Transverse colon (tissue), 4 donors: Measurements from ENCODE around the gene BICDL1. TPM values are rescaled to one million over a fixed set of nuclear protein-coding genes. Genes with fewer than 3 reads are reported as not detected.

Experiments used
- DNase-seq: peaks from one replicate; pipeline ENCODE4 v3.0.0-alpha.2; 2019
- H3K27ac ChIP-seq, 4 donors: fragments of 200-600 bp; sonication (generic); 2 replicates each; pipeline ENCODE4 v1.5.1; 2016 to 2018; ENCODE audit warnings: inconsistent platforms in 4 of 4
- H3K27me3 ChIP-seq: fragments of 200-600 bp; sonication (generic); 2 replicates; pipeline ENCODE4 v1.5.1; 2017; ENCODE audit warnings: inconsistent platforms
- H3K36me3 ChIP-seq, 4 donors: fragments of 200-600 bp; sonication (generic); 2 replicates each; pipeline ENCODE4 v1.5.1; 2017 to 2019; ENCODE audit warnings: inconsistent platforms in 4 of 4
- H3K4me1 ChIP-seq, 4 donors: fragments of 200-600 bp; sonication (generic); 2 replicates each; pipeline ENCODE4 v1.5.1; 2017 to 2020; ENCODE audit warnings: inconsistent platforms in 4 of 4
- H3K4me3 ChIP-seq, 4 donors: fragments of 200-600 bp; sonication (generic); 1 replicate in 1 of 4; 2 replicates in 3 of 4; pipeline versions ENCODE4 v1.5.1 to v1.6.1; 2017 to 2019; ENCODE audit warnings: inconsistent platforms in 4 of 4
- H3K9me3 ChIP-seq, 2 donors: fragments of 200-600 bp; sonication (generic); 2 replicates each; pipeline ENCODE4 v1.5.1; 2017 to 2019; ENCODE audit warnings: inconsistent platforms in 2 of 2
- EP300 ChIP-seq: sonication (generic); formaldehyde crosslinking; IDR thresholded peaks from one replicate; pipeline ENCODE4 v1.6.1; 2017; ENCODE audit warnings: antibody characterized with exemption, low read depth
- POLR2A ChIP-seq: fragments of 450-650 bp; IDR thresholded peaks from one replicate; pipeline ENCODE4 v1.6.1; 2016; ENCODE audit warnings: antibody characterized with exemption, mild to moderate bottlenecking, moderate library complexity
- POLR2AphosphoS5 ChIP-seq, 3 donors: sonication (generic); formaldehyde crosslinking; IDR thresholded peaks; one replicate each; pipeline ENCODE4 v1.6.1; 2016; ENCODE audit warnings: antibody characterized with exemption in 3 of 3
- WGBS, 2 donors: methylation state at CpG; one replicate each; pipeline ENCODE4 v1.1.5; 2018; ENCODE audit warnings: low coverage in 1 of 2; 5-methylcytosine and 5-hydroxymethylcytosine counted together
- in situ Hi-C, 4 donors: fragments of 200-750 bp; cut with MboI; loops; one replicate each; pipeline versions ENCODE4 v1.15.0 to v1.15.1; 2017; ENCODE audit warnings: low sequenced_read_pairs in 3 of 4, low pct_ligation_motif_present in 1 of 4, low pct_unique_long_range_greater_than_20kb in 1 of 4
- intact Hi-C: fragments of 100-400 bp; cut with DNase I; formaldehyde crosslinking; loops from one replicate; pipeline ENCODE4 v1.15.1; 2023; ENCODE audit warnings: low total_unique reads
- total RNA-seq, 4 donors: library from RNA; depleted of rRNA; stranded (reverse); fragments of >200 nt; gene quantifications; one replicate each; pipeline ENCODE4 v1.1.0, GENCODE V29; 2016
- TF ChIP-seq, protein P1 (sequence below), 5 experiments: fragments of 200-600 bp in 3 of 5; fragments of 450-650 bp in 2 of 5; sonication (generic) in 3 of 5; IDR thresholded peaks; 1 replicate in 2 of 5; 2 replicates in 3 of 5; pipeline ENCODE4 v1.5.1; 2016 to 2017; ENCODE audit warnings: antibody characterized with exemption in 5 of 5, inconsistent platforms in 3 of 5, mild to moderate bottlenecking in 2 of 5, moderate library complexity in 1 of 5

Gene BICDL1
- total RNA-seq, 4 donors from 2014 or later, result 3.2 to 19.5 (median 6.9) TPM

DNA sequence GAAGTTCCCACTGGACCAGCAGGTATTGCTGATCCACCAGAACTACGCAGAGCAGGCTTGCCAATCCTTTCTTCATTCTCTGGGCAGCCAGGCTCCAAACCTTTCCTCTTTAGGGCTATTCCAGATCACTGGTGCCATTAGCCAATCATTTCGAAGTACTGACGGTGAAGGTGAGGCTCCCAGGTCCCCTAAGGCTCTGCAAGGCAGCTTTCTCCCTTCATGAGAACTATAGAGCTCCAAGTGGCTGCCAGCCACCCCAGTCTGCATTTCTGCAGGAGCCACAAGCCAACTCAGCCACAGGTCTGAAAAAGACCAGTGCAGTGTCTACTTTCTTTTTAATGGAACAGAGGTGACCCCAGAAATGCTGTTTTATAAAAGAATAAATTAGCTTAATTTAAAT, 78.9 kb downstream of the BICDL1 start:
- H3K27ac ChIP-seq, result no peak overlapping the region
- no peaks in the 10 kb centered on the region for H3K36me3 ChIP-seq
- intact Hi-C loops (no loop called here), in situ Hi-C loops (no loop called here)
- DNase-seq, result no peak
- TF ChIP-seq POLR2A, result no peak
- no peak for TF ChIP-seq POLR2AphosphoS5 (IDR thresholded peaks at IDR 0.05)
- TF ChIP-seq, protein P1, sequence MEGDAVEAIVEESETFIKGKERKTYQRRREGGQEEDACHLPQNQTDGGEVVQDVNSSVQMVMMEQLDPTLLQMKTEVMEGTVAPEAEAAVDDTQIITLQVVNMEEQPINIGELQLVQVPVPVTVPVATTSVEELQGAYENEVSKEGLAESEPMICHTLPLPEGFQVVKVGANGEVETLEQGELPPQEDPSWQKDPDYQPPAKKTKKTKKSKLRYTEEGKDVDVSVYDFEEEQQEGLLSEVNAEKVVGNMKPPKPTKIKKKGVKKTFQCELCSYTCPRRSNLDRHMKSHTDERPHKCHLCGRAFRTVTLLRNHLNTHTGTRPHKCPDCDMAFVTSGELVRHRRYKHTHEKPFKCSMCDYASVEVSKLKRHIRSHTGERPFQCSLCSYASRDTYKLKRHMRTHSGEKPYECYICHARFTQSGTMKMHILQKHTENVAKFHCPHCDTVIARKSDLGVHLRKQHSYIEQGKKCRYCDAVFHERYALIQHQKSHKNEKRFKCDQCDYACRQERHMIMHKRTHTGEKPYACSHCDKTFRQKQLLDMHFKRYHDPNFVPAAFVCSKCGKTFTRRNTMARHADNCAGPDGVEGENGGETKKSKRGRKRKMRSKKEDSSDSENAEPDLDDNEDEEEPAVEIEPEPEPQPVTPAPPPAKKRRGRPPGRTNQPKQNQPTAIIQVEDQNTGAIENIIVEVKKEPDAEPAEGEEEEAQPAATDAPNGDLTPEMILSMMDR (IDR thresholded peaks at IDR 0.05), result no peak
- no peak for TF ChIP-seq EP300
- H3K9me3 ChIP-seq, result no peaks in the 10 kb centered on the region
- H3K4me3 ChIP-seq, result no peak overlapping the region
- WGBS, 2 donors, result 84% methylated on average over 3 of the region's 3 CpGs; no CpG with 5 or more reads in 1 of the 2 donors
- no peaks in the 10 kb centered on the region for H3K4me1 ChIP-seq
- no peaks in the 10 kb centered on the region for H3K27me3 ChIP-seq

GRCh38 chr12:120069278-120069677, 80.2 kb downstream of the BICDL1 start:
- TF ChIP-seq POLR2AphosphoS5 (IDR thresholded peaks at IDR 0.05), result no peak
- TF ChIP-seq EP300, result no peak
- TF ChIP-seq, protein P1 (IDR thresholded peaks at IDR 0.05), result no peak
- TF ChIP-seq POLR2A, result no peak
- Histone ChIP-seq H3K4me1 (no peaks in the 10 kb centered on the region), H3K9me3 (no peaks in the 10 kb centered on the region), H3K27me3 (no peaks in the 10 kb centered on the region), H3K4me3 (no peak overlapping the region), H3K27ac (no peak overlapping the region), H3K36me3 (no peaks in the 10 kb centered on the region)
- no peak for DNase-seq
- intact Hi-C loops, result no loop called here
- 78 to 85% methylated on average over 5 of the region's 5 CpGs for WGBS, 2 donors
- in situ Hi-C loops, result no loop called here

- H3K27me3 ChIP-seq, result no peaks in the 10 kb centered on the region
- no peak for DNase-seq
- no peaks in the 10 kb centered on the region for H3K36me3 ChIP-seq
- H3K9me3 ChIP-seq, result no peaks in the 10 kb centered on the region
- no peaks in the 10 kb centered on the region for H3K4me1 ChIP-seq
- 90 to 100% methylated on average over 2 to 6 of the region's 6 CpGs for WGBS, 2 donors
- H3K4me3 ChIP-seq, result no peak overlapping the region
- TF ChIP-seq EP300, result no peak
- TF ChIP-seq, protein P1 (IDR thresholded peaks at IDR 0.05), result no peak
- no peak for TF ChIP-seq POLR2AphosphoS5 (IDR thresholded peaks at IDR 0.05)
- no peak for TF ChIP-seq POLR2A
- in situ Hi-C loops, result no loop called here
- intact Hi-C loops, result no loop called here
- no peak overlapping the region for H3K27ac ChIP-seq
Observed at GRCh38 chr12:120071493-120072020, 82.5 kb downstream of the BICDL1 start.

DNA sequence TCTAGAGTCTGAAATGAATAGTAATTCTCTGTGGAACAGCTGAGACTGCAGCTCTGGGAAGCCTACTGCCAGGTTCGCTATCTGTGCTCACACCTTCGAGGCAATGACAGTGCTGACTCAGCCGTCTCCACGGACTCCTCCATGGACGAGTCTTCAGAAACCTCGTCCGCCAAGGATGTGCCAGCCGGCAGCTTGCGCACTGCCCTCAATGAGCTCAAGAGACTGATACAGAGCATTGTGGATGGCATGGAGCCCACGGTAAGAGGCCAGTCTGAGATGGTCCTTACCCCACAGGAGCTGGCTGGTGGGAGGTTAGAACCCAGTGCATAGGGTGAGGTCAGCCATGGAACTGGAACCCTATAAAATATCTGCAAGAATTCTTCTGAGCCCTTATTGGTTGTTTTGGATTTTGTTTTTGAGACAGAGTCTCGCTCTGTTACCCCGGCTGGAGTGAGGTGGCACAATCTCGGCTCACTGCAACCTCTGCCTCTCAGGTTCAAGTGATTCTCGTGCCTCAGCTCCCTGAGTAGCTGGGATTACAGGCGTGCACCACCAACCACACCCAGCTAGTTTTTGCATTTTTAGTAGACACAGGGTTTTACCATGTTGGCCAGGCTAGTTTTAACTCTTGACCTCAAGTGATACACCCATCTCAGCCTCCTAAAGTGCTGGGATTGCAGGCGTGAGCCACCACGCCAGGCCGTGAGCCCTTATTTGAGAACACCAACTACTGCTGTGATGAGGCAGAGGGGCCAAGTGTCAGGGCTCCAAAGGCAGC, 83.6 kb downstream of the BICDL1 start:
- no peak overlapping the region for H3K27ac ChIP-seq
- H3K4me1 ChIP-seq, result no peaks in the 10 kb centered on the region
- intact Hi-C loops (no loop called here), in situ Hi-C loops (no loop called here)
- no peak for TF ChIP-seq POLR2AphosphoS5 (IDR thresholded peaks at IDR 0.05)
- DNase-seq, result no peak
- no peaks in the 10 kb centered on the region for H3K9me3 ChIP-seq
- no peaks in the 10 kb centered on the region for H3K27me3 ChIP-seq
- no peak overlapping the region for H3K4me3 ChIP-seq
- no peaks in the 10 kb centered on the region for H3K36me3 ChIP-seq
- WGBS, 2 donors, result 89 to 90% methylated on average over 2 to 18 of the region's 18 CpGs
